ENCODE data around the gene FMOD. TPM values are rescaled to one million over a fixed set of nuclear protein-coding genes. Genes with fewer than 3 reads are reported as not detected.
"Not testable (repeated sequence)": the region's sequence is repeated elsewhere in the genome, so short reads cannot be mapped to it uniquely, and the experiment has no call there.

FMOD gene
- total and polyA plus RNA-seq, 2 donors = 46.0 to 68.4 TPM

- H3K4me1 ChIP-seq (ENCODE audit: insufficient read depth) = no peaks in the 10 kb centered on the region
- no peaks in the 10 kb centered on the region for H3K36me3 ChIP-seq (ENCODE audit: insufficient read depth)
- DNase-seq (ENCODE audit: extremely low spot score) = no peak
- no peak overlapping the region for H3K4me3 ChIP-seq (ENCODE audit: low read depth, low read length)
- H3K27ac ChIP-seq (ENCODE audit: low read depth) = peak overlapping the region; percentile 11
These were observed 49.6 kb downstream of the FMOD start for GRCh38 chr1:203301331-203301668.

GRCh38 chr1:203300441-203301330 lies 50.2 kb downstream of the FMOD start:
- H3K27ac ChIP-seq (ENCODE audit: low read depth) = peak overlapping the region; percentile 11
- no peak for DNase-seq (ENCODE audit: extremely low spot score)
- H3K4me3 ChIP-seq (ENCODE audit: low read depth, low read length) = no peak overlapping the region

DNA sequence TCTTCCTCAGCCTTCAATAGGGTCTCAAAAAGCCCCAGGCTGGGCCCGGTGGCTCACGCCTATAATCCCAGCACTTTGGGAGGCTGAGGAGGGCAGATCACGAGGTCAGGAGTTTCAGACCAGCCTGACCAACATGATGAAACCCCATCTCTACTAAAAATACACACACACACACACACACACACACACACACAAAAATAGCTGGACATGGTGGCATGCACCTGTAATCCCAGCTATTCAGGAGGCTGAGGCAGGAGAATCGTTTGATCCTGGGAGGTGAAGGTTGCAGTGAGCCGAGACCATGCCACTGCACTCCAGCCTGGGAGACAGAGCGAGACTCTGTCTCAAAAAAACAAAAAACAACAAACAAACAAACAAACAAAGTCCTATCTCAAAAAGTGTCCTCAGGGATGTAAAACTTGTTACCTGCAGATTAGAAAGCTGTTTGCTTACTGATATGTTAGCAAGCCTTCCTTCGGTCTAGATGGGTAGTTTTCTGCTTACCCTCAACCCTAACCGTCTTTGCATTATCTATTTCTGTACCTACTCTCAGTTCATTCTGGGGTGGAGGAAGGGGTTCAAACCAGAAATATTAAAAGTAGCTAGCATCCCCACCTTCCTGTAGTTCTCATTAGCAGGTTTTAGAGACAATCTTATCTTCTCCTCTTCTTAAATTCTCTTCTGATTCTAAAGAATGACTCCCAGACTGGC lies 51.0 kb downstream of the FMOD start:
- not testable (repeated sequence) for H3K4me1 ChIP-seq (ENCODE audit: insufficient read depth); H3K4me3 ChIP-seq (ENCODE audit: low read depth, low read length); DNase-seq (ENCODE audit: extremely low spot score); H3K36me3 ChIP-seq (ENCODE audit: insufficient read depth); H3K27ac ChIP-seq (ENCODE audit: low read depth)
- WGBS = 93% methylated on average over 8 of the region's 8 CpGs

More at GRCh38 chr1:203300441-203301330, 50.2 kb downstream of the FMOD start:
- H3K4me1 ChIP-seq (ENCODE audit: insufficient read depth) = no peaks in the 10 kb centered on the region
- H3K36me3 ChIP-seq (ENCODE audit: insufficient read depth) = no peaks in the 10 kb centered on the region
- 70% methylated on average over 11 of the region's 11 CpGs for WGBS

GRCh38 chr1:203299169-203299568 lies 51.8 kb downstream of the FMOD start:
- no peak overlapping the region for H3K27ac ChIP-seq (ENCODE audit: low read depth)
- no peak for DNase-seq (ENCODE audit: extremely low spot score)
- H3K4me3 ChIP-seq (ENCODE audit: low read depth, low read length) = no peak overlapping the region
- WGBS = 78% methylated on average over 4 of the region's 4 CpGs
- H3K4me1 ChIP-seq (ENCODE audit: insufficient read depth) = no peaks in the 10 kb centered on the region
- no peaks in the 10 kb centered on the region for H3K36me3 ChIP-seq (ENCODE audit: insufficient read depth)

DNA sequence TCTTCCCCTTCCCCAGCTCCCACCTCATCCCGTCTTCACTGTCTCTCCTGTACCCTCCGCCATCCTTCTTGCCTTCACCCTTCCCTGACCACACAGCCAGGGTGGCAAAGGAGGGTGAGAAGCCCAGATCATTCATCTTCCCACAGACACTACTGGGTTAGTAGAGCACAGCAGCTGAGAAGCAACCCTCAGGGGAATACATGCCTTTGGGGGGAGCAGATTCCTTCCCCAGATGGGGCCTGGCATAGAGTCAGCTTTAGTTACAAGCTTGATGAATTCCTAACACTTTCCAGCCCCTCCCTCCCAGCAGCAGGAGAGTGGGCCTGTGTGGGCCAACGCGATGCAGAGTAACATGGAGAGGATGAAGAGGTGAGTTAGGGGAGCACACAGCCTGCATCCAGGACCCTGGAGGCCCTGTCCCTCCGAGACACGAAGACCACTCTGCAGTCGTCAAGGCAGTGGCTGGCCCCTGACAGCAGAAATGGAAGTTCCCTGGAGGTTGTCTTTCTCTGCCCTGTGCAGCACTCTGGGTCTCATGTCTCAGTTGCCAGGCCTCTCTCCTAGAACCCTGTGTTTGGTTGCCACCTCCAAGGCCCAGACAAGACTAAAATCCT lies 54.4 kb downstream of the FMOD start:
- DNase-seq (ENCODE audit: extremely low spot score) = no peak
- H3K27ac ChIP-seq (ENCODE audit: low read depth) = no peak overlapping the region
- 74% methylated on average over 7 of the region's 7 CpGs for WGBS

DNA sequence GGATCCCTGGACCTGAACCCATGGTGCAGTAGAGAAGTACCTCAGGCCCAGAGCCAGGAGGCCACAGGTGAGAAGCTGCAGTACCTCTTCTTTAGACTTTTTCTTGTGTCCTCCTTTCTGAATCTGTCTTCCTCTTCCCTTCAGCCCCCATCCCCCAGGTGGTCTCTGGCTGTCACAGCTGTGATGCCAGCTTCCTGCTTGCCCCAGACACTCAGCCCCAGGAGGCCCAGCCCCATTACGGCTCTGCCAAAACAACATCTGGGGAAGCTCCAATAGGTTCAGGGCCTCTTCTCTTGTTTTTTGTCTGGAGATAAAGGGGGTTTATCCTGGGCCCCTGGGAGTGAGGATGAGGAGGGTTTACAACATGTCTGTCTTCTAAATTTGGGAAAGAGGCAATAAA lies 55.1 kb downstream of the FMOD start:
- H3K4me1 ChIP-seq (ENCODE audit: insufficient read depth) = no peaks in the 10 kb centered on the region
- H3K36me3 ChIP-seq (ENCODE audit: insufficient read depth) = no peaks in the 10 kb centered on the region
- DNase-seq (ENCODE audit: extremely low spot score) = no peak
- H3K4me3 ChIP-seq (ENCODE audit: low read depth, low read length) = no peak overlapping the region
- no peak overlapping the region for H3K27ac ChIP-seq (ENCODE audit: low read depth)
- WGBS = 87% methylated on average over 1 of the region's 1 CpG

More for the DNA sequence above, 54.4 kb downstream of the FMOD start:
- Histone ChIP-seq H3K4me1 (ENCODE audit: insufficient read depth) (no peaks in the 10 kb centered on the region), H3K4me3 (ENCODE audit: low read depth, low read length) (no peak overlapping the region), H3K36me3 (ENCODE audit: insufficient read depth) (no peaks in the 10 kb centered on the region)

- no peak for DNase-seq (ENCODE audit: extremely low spot score)
- Histone ChIP-seq H3K4me3 (ENCODE audit: low read depth, low read length) (no peak overlapping the region), H3K27ac (ENCODE audit: low read depth) (peak overlapping the region; percentile 94), H3K4me1 (ENCODE audit: insufficient read depth) (no peaks in the 10 kb centered on the region), H3K36me3 (ENCODE audit: insufficient read depth) (no peaks in the 10 kb centered on the region)
- WGBS = 70% methylated on average over 17 of the region's 17 CpGs
These were observed 59.5 kb downstream of the FMOD start for GRCh38 chr1:203291201-203292096.

Small RNA genes lying within 50 kb of the gene (small RNA-seq; reads per million reads assigned to genes)
- gene AL359837.1 (not detected), gene RNU6-487P (not detected)

Other genes with a start within 250 kb of the FMOD start
- gene ADORA1, start 223.4 kb downstream of the FMOD start, total RNA-seq = 1.4 TPM
- 1.1 TPM for gene ADORA1, start 223.4 kb downstream of the FMOD start, polyA plus RNA-seq
- gene MYBPH, start 175.3 kb downstream of the FMOD start, total RNA-seq = 8.9 TPM
- not detected for gene MYBPH, start 175.3 kb downstream of the FMOD start, polyA plus RNA-seq
- gene CHI3L1, start 164.4 kb downstream of the FMOD start, total RNA-seq = 0.53 TPM
- gene CHI3L1, start 164.4 kb downstream of the FMOD start, polyA plus RNA-seq = 4.7 TPM
- gene CHIT1, start 121.4 kb downstream of the FMOD start, total RNA-seq = 0.11 TPM
- gene CHIT1, start 121.4 kb downstream of the FMOD start, polyA plus RNA-seq = not detected
- gene BTG2, start 45.6 kb downstream of the FMOD start, total RNA-seq = 58.6 TPM
- gene BTG2, start 45.6 kb downstream of the FMOD start, polyA plus RNA-seq = 464 TPM
- 6.3 TPM for gene PRELP, start 124.7 kb upstream of the FMOD start, total RNA-seq
- 232 TPM for gene PRELP, start 124.7 kb upstream of the FMOD start, polyA plus RNA-seq
- not detected for gene OPTC, start 143.0 kb upstream of the FMOD start, total RNA-seq
- 0.05 TPM for gene OPTC, start 143.0 kb upstream of the FMOD start, polyA plus RNA-seq

Data from urinary bladder (tissue), 4 donors.